ENCODE measurements around the gene AK3. TPM values are rescaled to one million over a fixed set of nuclear protein-coding genes. Genes with fewer than 3 reads are reported as not detected.

AK3 gene
- total and polyA plus RNA-seq, 2 donors (not counting 3 experiments of a cell fraction or from before 2014, with no cell fraction given): 20.6 to 42.3 TPM

GRCh38 chr9:4727593-4727992 is 13.4 kb downstream of the AK3 start:
- no peaks in the 10 kb centered on the region for H3K4me1 ChIP-seq (ENCODE audit: control insufficient read depth, extremely low read depth, insufficient read depth, low read length)
- H3K36me3 ChIP-seq (ENCODE audit: control insufficient read depth in 2 of 2, extremely low read depth in 1 of 2, insufficient read depth in 2 of 2, low read length in 2 of 2): no peaks in the 10 kb centered on the region
- dilution Hi-C loops (cut with MboI; ENCODE audit: extremely low pct_ligation_motif_present, low sequenced_read_pairs): no loop called here
- BruUV-seq (replicated peaks): no TSS peak
- no peak for TF ChIP-seq POLR2A (IDR thresholded peaks at IDR 0.05; ENCODE audit: low read depth, low read length)
- no peak for TF ChIP-seq FOS (IDR thresholded peaks at IDR 0.05; ENCODE audit: borderline replicate concordance, insufficient read depth, low read length)
- TF ChIP-seq MYC (IDR thresholded peaks at IDR 0.05; ENCODE audit: low read depth, low read length): no peak
- no peak for TF ChIP-seq MAX (IDR thresholded peaks at IDR 0.05; ENCODE audit: insufficient read depth, insufficient read length)
- no peak for TF ChIP-seq CTCF (IDR thresholded peaks at IDR 0.05; ENCODE audit: extremely low read depth in 1 of 2, insufficient read depth in 1 of 2, low read depth in 1 of 2, low read length in 2 of 2)
- no peak for FAIRE-seq
- no peak overlapping the region for H2AFZ ChIP-seq (ENCODE audit: low read depth, low read length)
- peaks cover 9% of the 10 kb centered on the region for H3K79me2 ChIP-seq (ENCODE audit: control insufficient read depth, insufficient read depth, low read length)
- H3K27me3 ChIP-seq (ENCODE audit: control insufficient read depth in 2 of 2, insufficient read depth in 2 of 2, low read length in 2 of 2): no peaks in the 10 kb centered on the region
- H4K20me1 ChIP-seq (replicated peaks; ENCODE audit: control insufficient read depth, extremely low read depth, insufficient read depth, low read length): peaks cover 2% of the 10 kb centered on the region
- no peaks in the 10 kb centered on the region for H3K9me1 ChIP-seq (replicated peaks; ENCODE audit: control insufficient read depth, extremely low read depth, insufficient read depth, low read length)
- CTCF ChIA-PET: no interaction called here
- H3K27ac ChIP-seq (ENCODE audit: insufficient read depth, low read depth, low read length): no peak overlapping the region
- H3K4me2 ChIP-seq (ENCODE audit: insufficient read depth, low read length): no peak overlapping the region
- no peaks in the 10 kb centered on the region for H3K9me3 ChIP-seq (replicated peaks; ENCODE audit: control insufficient read depth, insufficient read depth, low read length)
- DNase-seq (ENCODE audit: low read depth, low spot score): no peak
- intact Hi-C loops (cut with micrococcal nuclease): no loop called here
- POLR2A ChIA-PET: no interaction called here
- no peak overlapping the region for H3K9ac ChIP-seq (replicated peaks; ENCODE audit: extremely low read depth, insufficient read depth, low read length)
- no peak overlapping the region for H3K4me3 ChIP-seq (replicated peaks in 1 of 3; ENCODE audit: insufficient read depth in 1 of 3, low read depth in 1 of 3, low read length in 3 of 3)

GRCh38 chr9:4725706-4726442 is 15.1 kb downstream of the AK3 start:
- intact Hi-C loops (cut with micrococcal nuclease) (no loop called here), dilution Hi-C loops (cut with MboI; ENCODE audit: extremely low pct_ligation_motif_present, low sequenced_read_pairs) (no loop called here)
- Histone ChIP-seq H2AFZ (ENCODE audit: low read depth, low read length) (no peak overlapping the region), H3K27me3 (ENCODE audit: control insufficient read depth in 2 of 2, insufficient read depth in 2 of 2, low read length in 2 of 2) (no peaks in the 10 kb centered on the region), H3K9me1 (replicated peaks; ENCODE audit: control insufficient read depth, extremely low read depth, insufficient read depth, low read length) (no peaks in the 10 kb centered on the region), H3K36me3 (ENCODE audit: control insufficient read depth in 2 of 2, extremely low read depth in 1 of 2, insufficient read depth in 2 of 2, low read length in 2 of 2) (no peaks in the 10 kb centered on the region), H3K4me3 (replicated peaks in 1 of 3; ENCODE audit: insufficient read depth in 1 of 3, low read depth in 1 of 3, low read length in 3 of 3) (no peak overlapping the region), H3K4me2 (ENCODE audit: insufficient read depth, low read length) (no peak overlapping the region), H3K9me3 (replicated peaks; ENCODE audit: control insufficient read depth, insufficient read depth, low read length) (no peaks in the 10 kb centered on the region), H3K27ac (ENCODE audit: insufficient read depth, low read depth, low read length) (no peak overlapping the region), H4K20me1 (replicated peaks; ENCODE audit: control insufficient read depth, extremely low read depth, insufficient read depth, low read length) (peaks cover 2% of the 10 kb centered on the region), H3K79me2 (ENCODE audit: control insufficient read depth, insufficient read depth, low read length) (peaks cover 7% of the 10 kb centered on the region), H3K4me1 (ENCODE audit: control insufficient read depth, extremely low read depth, insufficient read depth, low read length) (no peaks in the 10 kb centered on the region), H3K9ac (replicated peaks; ENCODE audit: extremely low read depth, insufficient read depth, low read length) (no peak overlapping the region)
- CTCF ChIA-PET: no interaction called here
- DNase-seq (ENCODE audit: low read depth, low spot score) (no peak), FAIRE-seq (no peak)
- no TSS peak for BruUV-seq (replicated peaks)
- POLR2A ChIA-PET: no interaction called here
- TF ChIP-seq GATA2 (IDR thresholded peaks at IDR 0.05; ENCODE audit: insufficient read depth, insufficient read length, low read depth, low read length): no peak
- no peak for TF ChIP-seq FOS (IDR thresholded peaks at IDR 0.05; ENCODE audit: borderline replicate concordance, insufficient read depth, low read length)
- no peak for TF ChIP-seq POLR2AphosphoS5 (IDR thresholded peaks at IDR 0.05; ENCODE audit: insufficient read depth, low read depth, low read length)
- no peak for TF ChIP-seq POLR2A (IDR thresholded peaks at IDR 0.05; ENCODE audit: low read depth, low read length)
- TF ChIP-seq CTCF (IDR thresholded peaks at IDR 0.05; ENCODE audit: extremely low read depth in 1 of 2, insufficient read depth in 1 of 2, low read depth in 1 of 2, low read length in 2 of 2): no peak
- TF ChIP-seq JUN (IDR thresholded peaks at IDR 0.05; ENCODE audit: borderline replicate concordance, insufficient read depth, insufficient read length, low read depth): no peak
- TF ChIP-seq MAX (IDR thresholded peaks at IDR 0.05; ENCODE audit: insufficient read depth, insufficient read length): no peak
- no peak for TF ChIP-seq MYC (IDR thresholded peaks at IDR 0.05; ENCODE audit: low read depth, low read length)
- no peak for TF ChIP-seq EZH2 (IDR thresholded peaks at IDR 0.05; ENCODE audit: borderline replicate concordance, low read depth, low read length, severe bottlenecking)
